GM19193 (cell line): ENCODE results near the gene BEST1.
A peak's percentile ranks its signal among the peaks of the same experiment; 100 is the strongest.

Experiments
- POLR2A ChIP-seq: IDR thresholded peaks from 4 replicates; pipeline ENCODE4 v1.6.1; 2011; ENCODE audit not compliant: insufficient read depth, insufficient read length; ENCODE audit errors: extremely low read depth

BEST1 gene

GRCh38 chr11:61963282-61964057 is 13.3 kb downstream of the BEST1 start:
- TF ChIP-seq POLR2A, result peak; percentile 57

- TF ChIP-seq POLR2A, result no peak
Measured at GRCh38 chr11:61964058-61964665, 14.0 kb downstream of the BEST1 start.

- TF ChIP-seq POLR2A, result no peak
Measured at GRCh38 chr11:61966734-61967115, 16.6 kb downstream of the BEST1 start.

- peak; percentile 95 for TF ChIP-seq POLR2A
Measured at GRCh38 chr11:61967116-61967923, 17.2 kb downstream of the BEST1 start, which contains the start of gene FTH1. Gene FTH1 (minus strand): TSS chr11:61967634. CDS start chr11:61967425, 209 bp downstream.

- TF ChIP-seq POLR2A, result peak; percentile 31
Measured at GRCh38 chr11:61967924-61968757, 18.0 kb downstream of the BEST1 start.

- no peak for TF ChIP-seq POLR2A
Measured at GRCh38 chr11:61968758-61969390, 18.7 kb downstream of the BEST1 start.

GRCh38 chr11:61969391-61969758 is 19.2 kb downstream of the BEST1 start:
- no peak for TF ChIP-seq POLR2A

GRCh38 chr11:61969838-61970662 is 19.9 kb downstream of the BEST1 start:
- no peak for TF ChIP-seq POLR2A

- peak; percentile 55 for TF ChIP-seq POLR2A
Measured at GRCh38 chr11:61971248-61972111, 21.3 kb downstream of the BEST1 start.

GRCh38 chr11:61972112-61972671 is 22.0 kb downstream of the BEST1 start:
- no peak for TF ChIP-seq POLR2A

GRCh38 chr11:61972672-61973475 is 22.7 kb downstream of the BEST1 start:
- TF ChIP-seq POLR2A, result no peak
